HG02588 (cell line): ENCODE measurements around the gene SEPTIN8.
A peak's percentile ranks its signal among the peaks of the same experiment; 100 is the strongest.

Experiments
- ATAC-seq: cut with Tn5 transposase; IDR thresholded peaks from one replicate; pipeline ENCODE4 v1.9.1; 2021; ENCODE audit warnings: mild to moderate bottlenecking, moderate library complexity; ENCODE audit not compliant: unreplicated experiment

SEPTIN8 gene

GRCh38 chr5:132785365-132785764, 8.3 kb upstream of the SEPTIN8 start:
- ATAC-seq = no peak

GRCh38 chr5:132782101-132782500, 5.1 kb upstream of the SEPTIN8 start:
- ATAC-seq = no peak

- no peak for ATAC-seq
Observed at GRCh38 chr5:132781029-132781428, 4.0 kb upstream of the SEPTIN8 start.

- no peak for ATAC-seq
Observed at GRCh38 chr5:132780577-132780976, 3.5 kb upstream of the SEPTIN8 start.

DNA sequence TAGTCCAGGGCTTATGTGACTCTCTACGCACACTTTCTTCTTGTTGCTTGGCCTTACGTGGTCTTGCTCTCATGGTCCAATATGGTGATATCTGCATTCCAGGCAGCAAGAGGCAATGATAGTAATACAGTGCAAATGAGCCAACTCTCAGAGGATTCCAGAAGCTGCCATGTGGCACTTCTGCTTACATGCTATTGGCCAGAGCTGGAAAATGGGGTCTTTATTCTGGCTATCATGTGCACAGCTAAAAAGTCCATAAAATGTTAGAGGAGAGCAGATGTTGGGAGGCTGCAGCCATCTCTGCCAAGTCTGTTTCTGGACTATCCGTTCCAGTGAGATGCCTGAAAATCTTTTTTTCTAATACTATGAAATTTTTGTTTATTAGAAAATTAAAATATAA, 2.9 kb upstream of the SEPTIN8 start:
- ATAC-seq = no peak

DNA sequence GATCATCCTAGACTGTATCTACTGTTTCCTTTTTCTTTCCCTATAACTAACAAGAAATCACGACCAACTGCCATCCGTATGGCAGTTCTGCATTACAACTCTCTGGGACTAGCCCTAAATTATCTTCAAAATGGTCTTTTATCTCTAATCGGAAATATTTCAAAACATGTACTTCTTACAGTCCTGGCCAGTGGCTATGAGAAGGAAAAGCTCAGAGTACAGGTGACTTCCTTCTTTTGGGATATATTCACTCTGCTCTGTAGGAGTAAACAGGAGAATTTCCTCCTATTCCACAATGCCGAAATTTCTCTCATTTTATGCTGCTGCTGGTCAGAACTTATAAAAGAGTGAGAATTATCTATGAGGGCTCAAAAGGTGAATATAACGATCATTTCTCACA, 1.8 kb upstream of the SEPTIN8 start:
- no peak for ATAC-seq

GRCh38 chr5:132778129-132778528, 1.1 kb upstream of the SEPTIN8 start:
- ATAC-seq = no peak

DNA sequence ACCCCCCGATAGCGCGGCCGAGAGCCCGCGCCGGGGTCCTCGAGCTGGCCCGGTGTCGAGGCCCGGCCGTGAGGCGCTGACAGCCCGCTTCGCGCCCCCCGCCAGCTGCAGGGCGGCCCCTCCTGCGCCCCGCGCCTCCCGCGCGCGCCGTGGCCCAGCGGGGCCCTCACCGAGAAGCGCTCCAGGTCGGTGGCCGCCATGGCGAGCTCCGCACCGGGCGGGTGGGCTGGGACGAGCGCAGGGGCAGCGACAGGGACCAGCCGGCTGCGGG, 166 bp downstream of the SEPTIN8 start:
- no peak for ATAC-seq

DNA sequence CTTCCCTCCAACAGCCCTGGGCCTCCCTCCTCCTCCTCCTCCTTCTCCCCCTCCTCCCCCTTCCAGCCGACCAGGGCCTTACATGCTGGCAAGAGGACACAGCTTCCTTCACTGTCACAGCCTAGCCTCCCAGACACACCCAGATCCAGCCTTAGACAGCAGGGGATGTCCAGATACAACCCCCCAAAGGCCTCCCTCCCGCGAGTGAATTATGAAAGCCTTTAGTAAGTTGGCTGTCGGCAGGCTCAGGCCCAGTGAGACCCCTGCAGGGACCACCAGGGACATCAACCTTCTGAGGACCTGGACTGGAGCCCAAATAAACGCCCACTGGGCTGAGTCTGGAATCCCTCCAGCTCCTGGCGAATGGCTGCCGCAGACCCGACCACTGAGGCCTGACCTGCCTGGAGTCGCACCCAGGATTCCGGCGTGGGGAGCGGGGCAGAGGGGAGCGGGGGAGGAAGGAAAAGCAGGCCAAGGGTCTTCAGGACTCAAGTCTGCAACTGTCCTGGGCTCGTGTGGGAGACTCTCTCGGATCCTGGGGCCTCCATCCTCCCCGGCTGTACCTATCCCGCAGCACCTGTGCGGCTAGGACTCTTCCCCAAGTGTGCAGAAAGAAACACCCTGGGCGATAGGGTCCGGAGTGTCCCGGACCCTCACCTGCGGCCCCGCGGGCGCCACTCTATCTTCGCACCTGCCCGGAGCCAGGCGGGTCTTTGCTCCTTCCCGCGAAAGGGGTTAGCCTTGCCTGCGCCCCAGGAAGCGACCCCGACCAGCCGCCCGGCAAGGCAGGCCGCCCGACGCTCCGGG, 705 bp downstream of the SEPTIN8 start:
- ATAC-seq = peak; percentile 24

DNA sequence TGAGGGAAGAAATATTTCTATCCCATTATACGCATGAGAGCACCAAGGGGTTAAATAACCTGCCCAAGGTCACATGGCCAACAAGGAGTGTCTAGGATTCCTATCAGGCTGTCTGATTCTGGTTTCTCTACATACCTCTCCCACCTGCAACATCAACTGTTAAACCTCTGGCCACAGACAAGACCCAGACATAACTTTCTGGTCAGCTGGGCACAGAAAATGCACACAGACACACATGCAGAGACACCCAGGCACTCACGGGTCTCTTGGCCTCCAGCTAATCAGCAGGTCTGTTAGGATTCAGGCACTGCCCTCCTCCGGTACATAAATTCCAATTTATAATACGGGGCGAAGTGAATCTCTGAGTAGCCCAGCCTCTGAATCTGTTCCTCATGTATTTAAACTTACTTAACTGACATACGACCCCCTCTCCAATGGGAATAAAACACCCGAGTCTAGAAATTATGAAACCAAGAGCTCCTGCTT, 1.5 kb downstream of the SEPTIN8 start:
- no peak for ATAC-seq

DNA sequence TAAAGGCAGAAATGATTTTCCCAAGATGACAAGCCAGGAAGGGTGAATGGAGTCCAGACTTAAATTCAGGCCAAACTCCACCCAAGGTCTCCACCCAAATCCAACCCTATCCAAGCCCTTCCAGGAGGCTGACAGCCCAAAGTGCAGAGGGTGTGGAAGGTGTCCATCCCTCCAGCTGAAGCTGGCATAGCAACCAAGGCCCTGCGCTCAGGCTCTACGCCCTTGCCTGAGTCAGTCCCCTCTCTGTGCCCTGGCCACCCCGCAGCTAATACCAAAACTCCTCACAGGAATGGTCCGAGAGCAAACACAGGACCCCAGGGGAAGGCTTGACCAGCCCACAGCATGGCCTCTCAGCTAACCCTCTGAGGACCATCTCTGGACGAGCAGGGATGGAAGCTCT, 2.1 kb downstream of the SEPTIN8 start:
- no peak for ATAC-seq

DNA sequence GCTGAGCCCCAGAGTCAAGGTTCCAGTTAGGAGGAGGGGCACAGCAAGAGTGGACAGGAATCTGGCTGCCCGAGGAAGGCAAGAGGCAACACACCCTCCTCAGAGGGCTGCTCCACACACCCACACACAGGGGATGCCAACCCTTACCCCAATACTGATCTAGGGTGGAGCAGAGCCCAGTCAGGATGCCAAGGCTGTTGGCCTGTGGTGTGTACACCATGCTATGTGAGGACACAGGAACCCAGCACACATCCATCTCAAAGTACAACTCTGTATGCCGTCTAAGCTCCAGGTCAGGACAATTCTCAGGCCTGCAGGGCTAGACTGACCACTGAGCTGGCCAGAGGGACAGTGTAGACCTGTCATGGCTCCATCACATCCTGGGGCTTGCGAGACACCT, 2.6 kb downstream of the SEPTIN8 start:
- ATAC-seq = no peak

GRCh38 chr5:132773601-132774355, 3.3 kb downstream of the SEPTIN8 start:
- ATAC-seq = no peak

DNA sequence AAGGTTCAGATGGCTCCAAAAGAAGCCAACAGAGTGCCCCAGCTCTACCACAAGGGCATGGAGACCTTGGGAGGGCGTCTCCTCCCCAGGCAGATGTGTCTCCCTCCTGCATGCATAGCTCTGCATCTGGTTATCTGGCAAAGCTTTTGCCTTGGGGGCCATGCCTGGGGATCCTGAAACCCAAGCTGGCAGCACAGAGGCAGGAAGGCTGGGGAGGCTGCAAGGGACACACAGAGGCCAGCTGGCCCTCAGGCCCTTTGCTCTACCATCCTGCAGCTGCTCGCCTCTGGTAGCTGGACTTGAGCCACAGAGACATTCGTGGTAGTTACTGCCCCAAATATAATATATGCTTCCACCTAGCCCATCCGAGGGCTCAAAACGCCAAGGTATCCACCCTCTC, 3.9 kb downstream of the SEPTIN8 start:
- no peak for ATAC-seq

DNA sequence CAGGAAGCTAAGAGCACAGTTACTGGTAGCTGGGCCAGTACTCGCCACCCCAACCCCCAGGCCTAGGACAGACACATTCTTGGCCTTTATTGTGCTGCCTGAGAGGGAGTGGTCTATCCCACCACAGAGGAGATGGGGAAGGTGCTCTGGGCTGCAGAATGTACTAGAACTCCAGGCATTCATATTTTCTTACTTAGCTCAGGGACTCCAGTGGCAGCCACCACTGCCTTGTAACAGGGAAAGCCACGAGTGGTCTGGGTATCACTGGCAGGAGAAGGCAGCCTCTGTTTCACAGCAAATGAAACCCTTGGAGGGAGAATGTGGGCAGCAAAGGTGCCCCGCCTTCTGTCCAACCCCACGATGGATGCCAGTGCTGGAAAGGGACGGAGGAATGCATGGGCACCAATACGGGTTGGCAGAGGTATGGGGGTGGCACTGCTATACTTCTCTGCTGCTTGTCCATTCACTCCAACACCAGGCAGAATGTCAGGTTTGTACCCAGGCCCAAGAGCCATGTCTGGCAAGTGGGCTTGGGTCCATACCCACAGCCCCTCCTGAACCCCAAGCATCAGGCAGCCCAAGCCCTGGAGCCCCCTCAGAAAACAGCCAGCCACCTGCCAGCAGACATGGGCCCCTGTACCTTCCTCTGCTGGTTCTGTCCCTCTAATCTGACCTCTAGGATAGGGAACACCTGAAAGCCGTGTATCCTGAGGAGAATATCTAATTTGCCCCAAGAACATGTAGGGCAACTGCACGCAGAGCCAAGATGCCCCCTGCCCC, 4.6 kb downstream of the SEPTIN8 start:
- no peak for ATAC-seq

GRCh38 chr5:132771503-132771998, 5.5 kb downstream of the SEPTIN8 start:
- ATAC-seq = no peak

- no peak for ATAC-seq
Observed at GRCh38 chr5:132770476-132771159, 6.4 kb downstream of the SEPTIN8 start.

GRCh38 chr5:132768485-132768868, 8.6 kb downstream of the SEPTIN8 start:
- no peak for ATAC-seq

GRCh38 chr5:132767150-132767549, 9.9 kb downstream of the SEPTIN8 start:
- ATAC-seq = no peak

- ATAC-seq = no peak
Observed at GRCh38 chr5:132766806-132767055, 10.3 kb downstream of the SEPTIN8 start.
